HG02798 (cell line): ENCODE data around the gene DPH6.
"Not testable (repeated sequence)": the region's sequence is repeated elsewhere in the genome, so short reads cannot be mapped to it uniquely, and the experiment has no call there.

Experiments
- ATAC-seq: cut with Tn5 transposase; IDR thresholded peaks from one replicate; pipeline ENCODE4 v1.9.1; 2021; ENCODE audit warnings: mild to moderate bottlenecking; ENCODE audit not compliant: unreplicated experiment, poor library complexity

Gene DPH6, protein sequence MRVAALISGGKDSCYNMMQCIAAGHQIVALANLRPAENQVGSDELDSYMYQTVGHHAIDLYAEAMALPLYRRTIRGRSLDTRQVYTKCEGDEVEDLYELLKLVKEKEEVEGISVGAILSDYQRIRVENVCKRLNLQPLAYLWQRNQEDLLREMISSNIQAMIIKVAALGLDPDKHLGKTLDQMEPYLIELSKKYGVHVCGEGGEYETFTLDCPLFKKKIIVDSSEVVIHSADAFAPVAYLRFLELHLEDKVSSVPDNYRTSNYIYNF

GRCh38 chr15:35545824-35546510 is at the start of gene DPH6:
DPH6 (minus strand) TSS chr15:35546165; CDS start chr15:35546141, 24 bp downstream.
- ATAC-seq = peak; percentile 92

- ATAC-seq = no peak
Measured at GRCh38 chr15:35595656-35596055, 49.7 kb upstream of the DPH6 start.

GRCh38 chr15:35591987-35592386 is 46.0 kb upstream of the DPH6 start:
- ATAC-seq = not testable (repeated sequence)

DNA sequence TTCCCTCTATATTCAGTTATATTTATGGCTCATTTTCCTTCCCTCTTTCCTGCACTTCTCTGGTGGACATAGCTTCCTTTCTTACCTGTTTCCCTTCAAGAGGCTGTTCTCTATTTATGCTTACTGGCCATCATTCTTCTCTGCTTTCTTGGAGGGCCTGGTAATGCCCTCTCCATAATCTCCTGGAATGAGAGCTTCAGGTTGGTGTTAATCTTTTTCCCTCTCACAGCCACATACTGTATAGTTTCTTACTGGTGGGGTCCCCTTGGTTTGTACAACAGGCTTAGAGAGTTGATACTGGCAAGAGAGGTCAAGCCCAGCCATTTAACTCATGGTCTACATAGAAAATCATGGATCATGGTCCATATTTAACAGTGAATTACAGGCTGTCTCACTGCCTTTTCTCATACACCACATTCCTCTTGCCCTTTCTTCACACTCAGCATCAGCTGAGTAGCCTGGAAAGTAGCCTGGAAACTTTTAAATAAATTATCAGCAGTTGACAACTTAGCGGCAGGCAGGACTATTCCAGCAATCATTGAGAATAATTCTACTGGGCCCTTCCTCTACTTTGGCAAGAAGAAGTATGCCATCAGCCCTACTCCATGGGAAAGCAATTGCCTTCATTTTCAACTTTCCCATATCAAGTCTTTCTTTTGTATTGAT is 38.0 kb upstream of the DPH6 start:
- no peak for ATAC-seq

- no peak for ATAC-seq
Measured at GRCh38 chr15:35580606-35581005, 34.6 kb upstream of the DPH6 start.

GRCh38 chr15:35567392-35567791 is 21.4 kb upstream of the DPH6 start:
- no peak for ATAC-seq

DNA sequence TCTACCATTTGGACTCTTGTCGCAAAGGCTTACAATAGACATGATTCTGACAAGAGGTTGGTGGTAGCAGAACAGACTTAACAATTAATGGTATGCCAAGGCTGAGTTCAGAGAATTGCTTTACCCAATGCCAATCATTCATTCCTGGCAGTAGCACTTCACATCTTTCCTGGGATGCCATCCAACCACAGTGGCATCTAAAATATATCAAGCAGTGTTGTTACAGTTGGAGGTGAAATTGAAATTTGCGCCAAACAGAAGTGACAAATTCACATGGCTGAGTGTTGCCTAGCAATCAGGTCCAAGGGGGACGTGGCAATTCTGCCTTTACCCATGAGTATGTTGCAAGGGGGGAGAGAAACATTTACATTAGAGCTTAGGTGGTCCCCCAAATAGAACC is 21.0 kb upstream of the DPH6 start:
- no peak for ATAC-seq

- no peak for ATAC-seq
Measured at GRCh38 chr15:35565901-35566300, 19.9 kb upstream of the DPH6 start.

- no peak for ATAC-seq
Measured at GRCh38 chr15:35562641-35563040, 16.7 kb upstream of the DPH6 start.

GRCh38 chr15:35561308-35561707 is 15.3 kb upstream of the DPH6 start:
- ATAC-seq = no peak

GRCh38 chr15:35560870-35561269 is 14.9 kb upstream of the DPH6 start:
- no peak for ATAC-seq

DNA sequence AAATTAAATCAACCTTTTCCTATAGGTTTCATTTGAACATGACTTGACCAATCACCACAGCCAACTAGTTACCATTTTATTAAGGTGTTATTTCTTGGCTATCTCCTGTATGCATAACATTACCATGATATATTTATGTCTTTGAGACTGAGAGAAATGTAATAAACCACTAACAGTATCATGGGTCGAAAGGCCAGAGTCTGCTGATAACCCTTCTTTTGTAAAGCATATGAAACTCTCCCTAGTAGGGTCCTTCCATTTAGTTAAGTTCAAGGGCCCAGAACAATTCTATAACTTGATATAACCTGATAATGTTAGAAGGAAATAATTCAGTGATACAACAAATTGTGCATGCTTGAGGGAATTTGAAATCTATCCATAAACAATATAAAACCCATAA is 14.3 kb upstream of the DPH6 start:
- no peak for ATAC-seq

- ATAC-seq = no peak
Measured at GRCh38 chr15:35559683-35560082, 13.7 kb upstream of the DPH6 start.

DNA sequence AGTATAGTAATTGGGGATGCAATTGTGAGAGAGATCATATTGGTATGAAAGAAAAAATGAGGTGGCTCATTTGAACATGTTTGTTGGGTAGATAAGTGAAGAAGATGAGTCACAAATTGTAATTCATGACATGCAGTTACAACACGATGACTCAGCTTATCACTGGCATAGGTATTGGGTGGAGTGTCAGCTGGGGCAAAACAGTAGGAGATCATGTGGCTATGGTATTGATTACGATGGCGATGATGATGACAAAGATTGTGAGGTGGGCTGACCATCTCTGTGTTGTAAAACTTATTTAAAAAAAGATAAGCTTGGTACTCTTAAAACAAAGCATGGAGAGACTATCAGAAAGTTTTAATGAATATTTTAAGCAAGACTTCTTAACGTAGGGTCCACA is 11.6 kb upstream of the DPH6 start:
- no peak for ATAC-seq

- ATAC-seq = no peak
Measured at GRCh38 chr15:35557012-35557411, 11.0 kb upstream of the DPH6 start.

- ATAC-seq = no peak
Measured at GRCh38 chr15:35555244-35555643, 9.3 kb upstream of the DPH6 start.

- ATAC-seq = no peak
Measured at GRCh38 chr15:35550957-35551356, 5.0 kb upstream of the DPH6 start.

- ATAC-seq = no peak
Measured at GRCh38 chr15:35549567-35549966, 3.6 kb upstream of the DPH6 start.

GRCh38 chr15:35548435-35548834 is 2.5 kb upstream of the DPH6 start:
- no peak for ATAC-seq

- ATAC-seq = no peak
Measured at GRCh38 chr15:35547775-35548364, 1.9 kb upstream of the DPH6 start.
